Femur (tissue), 1 donor: Measurements from ENCODE around the gene TFPI.

Source experiments
- DNase-seq: peaks from one replicate; pipeline ENCODE4 v3.0.0-alpha.2; 2017

The TFPI gene

DNA sequence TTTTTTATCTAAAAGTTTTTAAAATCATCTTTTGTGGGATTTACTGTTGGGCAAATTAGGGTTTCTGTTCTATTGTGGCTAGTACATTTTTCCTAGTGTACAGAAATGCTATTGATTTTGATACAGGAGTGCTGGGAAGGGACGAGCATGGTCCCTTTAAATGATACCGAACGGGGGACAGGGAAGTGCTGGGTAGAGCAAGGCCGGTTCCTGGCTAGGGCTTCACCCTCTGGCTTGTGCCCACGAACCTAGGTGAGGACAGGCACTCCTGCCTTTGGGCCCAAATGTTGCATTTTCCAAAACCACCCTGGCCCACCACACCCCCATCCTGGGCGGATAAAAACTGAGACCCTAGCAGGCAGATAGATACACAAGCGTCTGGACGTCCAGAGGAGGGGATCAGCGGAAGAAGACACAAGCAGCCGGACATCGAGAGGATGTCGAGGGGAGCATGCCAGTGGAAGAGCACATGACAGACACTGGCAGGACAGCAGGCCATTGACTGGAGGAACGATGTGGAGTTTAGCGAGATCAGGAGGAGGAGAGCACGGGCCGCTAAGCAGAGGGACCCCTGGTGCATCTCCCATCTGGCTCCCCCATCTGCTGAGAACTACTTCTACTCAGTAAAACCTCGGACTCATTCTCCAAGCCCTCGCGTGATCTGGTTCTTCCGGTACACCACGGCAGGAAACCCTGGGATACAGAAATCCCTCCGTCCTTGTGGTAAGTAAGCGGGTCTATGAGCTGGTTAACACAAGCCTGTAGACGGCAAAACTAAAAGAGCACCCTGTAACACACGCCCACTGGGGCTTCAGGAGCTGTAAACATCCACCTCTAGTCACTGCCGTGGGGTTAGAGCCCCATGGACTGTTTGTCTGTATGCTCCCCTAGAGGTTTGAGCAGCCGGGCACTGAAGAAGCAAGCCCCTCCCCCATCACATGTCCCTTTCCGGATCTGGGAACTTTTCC, 92.7 kb downstream of the TFPI start:
- no peak for DNase-seq

DNA sequence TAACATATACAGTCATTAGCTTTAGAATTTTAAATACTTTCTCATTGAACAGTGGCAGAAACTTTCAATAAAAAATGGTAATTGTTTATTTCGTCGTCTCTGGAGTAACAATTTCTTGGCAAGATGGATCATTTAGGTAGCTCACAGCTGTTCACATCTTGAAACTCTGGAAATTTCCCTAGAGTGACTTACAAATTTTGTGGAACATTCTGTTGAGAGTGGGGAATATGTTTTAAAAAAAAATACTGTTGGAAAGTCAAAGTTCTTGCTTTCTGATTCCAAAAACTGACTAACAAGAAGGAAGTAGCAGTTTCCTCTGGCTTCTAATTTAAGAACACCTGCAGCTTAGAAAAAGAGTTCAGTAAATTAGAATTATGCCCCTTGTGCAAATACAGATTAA, 95.0 kb downstream of the TFPI start:
- DNase-seq: no peak

- no peak for DNase-seq
These were observed 101.1 kb downstream of the TFPI start for GRCh38 chr2:187453078-187453641.

GRCh38 chr2:187451510-187451909, 102.7 kb downstream of the TFPI start:
- DNase-seq: no peak

DNA sequence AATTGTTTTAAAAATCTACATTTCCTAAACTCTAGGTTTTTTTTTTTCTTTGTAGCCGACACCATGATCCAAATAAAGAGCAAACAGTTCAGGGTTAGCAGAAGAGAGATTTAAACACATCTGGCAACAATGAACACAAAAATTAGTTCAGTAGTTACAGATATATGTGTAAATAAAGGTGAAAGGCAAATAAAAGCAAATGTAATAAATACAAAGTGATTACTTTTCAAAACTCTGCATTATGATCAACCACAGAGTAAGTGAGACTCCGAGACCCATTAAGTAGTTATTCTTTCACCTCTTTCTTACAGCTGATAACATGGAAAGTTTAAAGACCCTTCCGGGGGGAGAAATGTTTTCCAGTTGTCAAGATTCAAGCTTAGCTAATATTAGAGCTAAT, 106.9 kb downstream of the TFPI start:
- no peak for DNase-seq

- no peak for DNase-seq
These were observed 107.5 kb downstream of the TFPI start for GRCh38 chr2:187446711-187447110.

- DNase-seq: no peak
These were observed 109.2 kb downstream of the TFPI start for GRCh38 chr2:187445051-187445450.

DNA sequence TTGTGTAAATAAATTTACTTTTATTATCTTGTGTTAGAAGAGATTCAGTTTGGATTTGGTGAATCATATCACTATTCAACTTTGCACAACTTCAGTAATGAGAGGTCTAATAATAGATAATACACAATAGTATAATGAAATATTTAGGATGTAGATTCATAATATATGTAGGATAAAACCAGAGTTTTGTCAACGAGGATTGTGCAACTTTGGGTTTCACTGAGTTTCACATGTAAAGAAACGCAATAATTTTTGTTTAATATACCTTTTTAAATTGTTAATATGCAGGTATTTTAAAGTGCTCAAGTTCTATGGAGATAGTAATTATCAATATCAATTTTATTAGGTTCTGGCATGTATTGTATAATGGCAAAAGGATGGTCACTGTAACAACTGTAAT, 111.5 kb downstream of the TFPI start:
- DNase-seq: no peak

DNA sequence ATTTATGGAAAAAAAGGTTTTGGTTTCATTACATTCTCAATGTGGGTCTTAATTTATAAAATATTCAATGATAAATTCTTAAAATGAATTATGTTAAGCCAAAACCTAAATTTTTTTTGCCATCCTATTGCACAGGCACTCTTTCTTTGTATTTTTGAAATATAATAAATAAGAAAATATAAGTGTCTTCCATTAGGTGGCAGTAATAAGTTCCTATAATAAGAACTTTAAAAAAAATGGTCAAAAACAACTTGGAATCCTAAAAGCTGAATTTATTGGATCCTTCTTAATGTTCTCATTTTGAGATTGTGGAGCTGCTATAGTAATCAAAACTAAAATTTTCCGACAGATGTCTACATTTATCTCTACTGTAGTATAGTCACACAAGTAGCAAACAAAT, 111.9 kb downstream of the TFPI start:
- DNase-seq: no peak

DNA sequence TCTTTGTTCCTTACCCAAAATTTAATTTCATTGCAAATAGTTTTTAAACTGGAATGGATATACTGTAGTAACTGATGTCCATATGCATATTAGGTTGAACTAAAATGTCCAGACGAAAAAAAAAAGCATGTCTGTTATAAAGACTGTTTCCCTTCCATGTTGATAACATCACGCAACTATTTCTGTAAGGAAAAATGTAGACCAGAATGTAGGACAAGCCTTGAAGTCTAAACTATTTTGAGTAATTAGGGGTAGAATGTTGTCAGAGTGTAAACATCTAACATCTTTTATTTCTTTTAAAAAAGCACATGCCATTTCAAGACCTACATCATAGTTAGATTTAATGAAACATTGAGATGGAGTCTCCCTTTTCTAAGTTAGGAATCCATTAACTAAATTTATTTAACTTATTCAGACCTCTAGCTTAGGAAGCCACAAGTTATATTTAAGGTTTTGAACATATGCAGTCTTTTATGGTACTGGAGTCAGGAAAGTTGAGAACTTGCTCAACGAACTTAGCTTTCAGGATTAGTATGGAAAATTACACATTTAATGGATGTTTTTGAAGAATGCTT, 114.0 kb downstream of the TFPI start:
- DNase-seq: no peak

- DNase-seq: no peak
These were observed 115.8 kb downstream of the TFPI start for GRCh38 chr2:187438455-187438854.

- no peak for DNase-seq
These were observed 118.5 kb downstream of the TFPI start for GRCh38 chr2:187435756-187436155.

GRCh38 chr2:187435078-187435477, 119.2 kb downstream of the TFPI start:
- DNase-seq: no peak

DNA sequence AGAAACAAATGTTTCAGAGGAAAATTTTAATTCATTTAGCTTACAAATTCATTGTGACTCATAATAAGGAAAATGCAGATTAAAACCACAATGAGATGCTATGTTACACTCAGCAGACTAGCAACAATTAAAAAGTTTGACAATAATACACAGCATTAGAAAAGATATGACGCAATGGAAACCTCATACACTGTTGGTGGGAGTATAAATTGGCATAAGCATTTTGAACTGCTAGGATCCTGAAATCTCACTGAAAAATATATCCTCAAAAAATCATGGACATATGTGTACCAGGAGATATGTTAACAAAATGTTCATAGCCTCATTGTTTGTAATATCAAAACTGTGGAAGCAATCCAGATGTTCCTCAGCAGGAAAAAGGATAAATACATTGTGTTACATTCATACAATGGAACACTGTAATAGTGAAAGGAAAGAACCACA, 119.9 kb downstream of the TFPI start:
- DNase-seq: no peak

DNA sequence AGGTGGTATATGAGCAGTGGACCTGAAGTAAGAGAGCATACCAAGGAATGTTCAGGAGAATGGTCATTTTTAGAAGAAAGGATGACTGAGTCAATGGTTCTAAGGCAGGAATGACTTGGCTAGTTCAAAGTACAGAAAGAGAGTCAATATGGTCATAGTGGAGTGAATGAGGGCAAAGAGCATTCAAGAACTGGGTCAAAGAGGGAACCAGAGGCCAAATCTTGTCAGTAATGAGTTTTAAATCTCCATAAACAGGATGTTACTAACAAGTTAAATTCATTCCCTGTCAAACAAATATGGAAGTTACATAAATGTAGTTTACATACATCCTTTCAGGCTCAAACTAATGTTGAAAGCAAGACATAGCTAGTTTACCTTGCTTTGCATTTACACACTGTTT, 122.3 kb downstream of the TFPI start:
- DNase-seq: no peak

DNA sequence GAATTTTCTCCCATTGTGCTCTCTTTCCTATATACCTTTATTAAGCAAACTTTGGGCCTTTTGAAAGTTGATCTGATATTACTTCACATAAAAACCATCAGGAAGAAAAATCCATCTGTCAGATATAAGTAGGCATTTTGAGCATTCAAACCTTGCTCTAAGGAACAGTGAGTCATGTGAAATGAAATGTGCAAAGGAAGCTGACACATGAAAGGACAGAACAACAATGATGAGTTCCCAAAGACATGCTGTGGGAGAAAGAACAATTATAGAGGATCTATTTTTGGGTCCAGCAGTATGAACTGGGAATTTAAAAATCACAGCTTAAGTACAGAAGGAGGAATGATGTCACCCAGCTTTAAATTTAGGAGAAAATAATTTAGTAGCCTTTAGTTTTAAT, 124.2 kb downstream of the TFPI start:
- DNase-seq: no peak

- no peak for DNase-seq
These were observed 130.1 kb downstream of the TFPI start for GRCh38 chr2:187424146-187424545.

DNA sequence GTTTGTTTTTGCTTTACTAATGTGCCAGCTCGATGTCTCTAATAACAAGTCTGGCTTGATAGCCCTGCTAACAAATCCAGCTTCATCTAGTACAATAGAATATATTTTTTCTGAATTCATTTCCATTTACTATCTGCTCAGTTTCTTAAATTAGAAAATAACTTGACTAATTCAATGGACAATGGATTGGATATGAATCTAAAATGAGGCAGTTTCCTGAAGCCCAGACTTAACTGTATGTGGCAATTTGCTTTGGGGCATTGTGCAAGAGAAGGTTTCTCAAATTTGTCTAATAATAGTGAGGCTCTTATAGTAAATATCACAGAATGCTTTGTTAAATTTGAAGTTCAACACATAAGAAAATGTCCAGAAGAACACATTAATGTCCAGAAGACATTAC, 132.0 kb downstream of the TFPI start:
- no peak for DNase-seq

- DNase-seq: no peak
These were observed 132.7 kb downstream of the TFPI start for GRCh38 chr2:187421519-187421918.

GRCh38 chr2:187419808-187420207, 134.4 kb downstream of the TFPI start:
- no peak for DNase-seq

GRCh38 chr2:187415449-187415848, 138.8 kb downstream of the TFPI start:
- no peak for DNase-seq
